Endothelial cell of umbilical vein (primary cell): ENCODE measurements around the gene MRPS35. TPM values are rescaled to one million over a fixed set of nuclear protein-coding genes. Genes with fewer than 3 reads are reported as not detected.

Experiments used
- BruUV-seq: library from RNA; stranded (reverse); fragments of 400-500 nt; replicated peaks from 2 replicates; lab custom pipeline; 2021; lab: Mats Ljungman, UMichigan
- CTCF ChIA-PET: fragments of 300-600, 350-600 bp; sonication (Branson Sonifier 250); formaldehyde crosslinking; loops from one replicate; lab custom pipeline; 2021; ENCODE audit warnings: antibody characterized with exemption, inconsistent platforms; lab: Charles Lee
- POLR2A ChIA-PET: fragments of 300-600, 350-600 bp; sonication (Branson Sonifier 250); formaldehyde crosslinking; loops from one replicate; lab custom pipeline; 2021; ENCODE audit warnings: antibody characterized with exemption, inconsistent platforms; lab: Charles Lee
- DNase-seq: peaks from one replicate; pipeline ENCODE4 v3.0.0-alpha.2; 2011; ENCODE audit warnings: low read depth, low spot score
- FAIRE-seq: peaks from 2 replicates; lab custom pipeline; 2011; peaks lifted over from hg19 to GRCh38; lab: Jason Lieb, UNC
- H2AFZ ChIP-seq: 2 replicates; pipeline ENCODE4 v1.6.0; 2012; ENCODE audit warnings: low read depth, low read length, control low read depth, inconsistent platforms
- H3K27ac ChIP-seq: 2 replicates; pipeline ENCODE4 v1.5.1; 2011; ENCODE audit warnings: low read depth, mild to moderate bottlenecking, control low read depth, low read length, moderate library complexity; ENCODE audit not compliant: insufficient read depth
- H3K27me3 ChIP-seq, 2 experiments: 2 replicates each; pipeline versions ENCODE4 v1.6.0 to v1.6.1; 2011; ENCODE audit warnings: low read length in 2 of 2, mixed read lengths in 1 of 2; ENCODE audit not compliant: control insufficient read depth in 2 of 2, insufficient read depth in 2 of 2
- H3K36me3 ChIP-seq, 2 experiments: 2 replicates in 1 of 2; 3 replicates in 1 of 2; pipeline ENCODE4 v1.5.1; 2011; ENCODE audit warnings: low read length in 2 of 2, mild to moderate bottlenecking in 1 of 2, moderate library complexity in 1 of 2; ENCODE audit not compliant: control insufficient read depth in 2 of 2, insufficient read depth in 2 of 2; ENCODE audit errors: extremely low read depth in 1 of 2
- H3K4me1 ChIP-seq: 3 replicates; pipeline ENCODE4 v1.5.1; 2011; ENCODE audit warnings: mild to moderate bottlenecking, low read length; ENCODE audit not compliant: control insufficient read depth, insufficient read depth; ENCODE audit errors: extremely low read depth
- H3K4me2 ChIP-seq: 2 replicates; pipeline ENCODE4 v1.6.1; 2011; ENCODE audit warnings: low read length, control low read depth, mixed read lengths; ENCODE audit not compliant: insufficient read depth
- H3K4me3 ChIP-seq, 3 experiments: fragments of 200-600 bp in 1 of 3; sonication (generic), shearing (Covaris generic) in 1 of 3; replicated peaks in 1 of 3; 2 replicates each; pipeline ENCODE4 v1.5.1; 2011 to 2016; ENCODE audit warnings: control low read depth in 3 of 3, low read length in 3 of 3, mild to moderate bottlenecking in 2 of 3, inconsistent platforms in 1 of 3, low read depth in 1 of 3, moderate library complexity in 1 of 3; ENCODE audit not compliant: insufficient read depth in 1 of 3
- H3K79me2 ChIP-seq: 2 replicates; pipeline ENCODE4 v1.6.0; 2012; ENCODE audit warnings: low read length, inconsistent platforms; ENCODE audit not compliant: control insufficient read depth, insufficient read depth
- H3K9ac ChIP-seq: replicated peaks from 2 replicates; pipeline ENCODE3; 2011; ENCODE audit warnings: low read length, control low read depth; ENCODE audit not compliant: insufficient read depth; ENCODE audit errors: extremely low read depth
- H3K9me1 ChIP-seq: replicated peaks from 3 replicates; pipeline ENCODE4 v1.6.0; 2011; ENCODE audit warnings: mild to moderate bottlenecking, low read length; ENCODE audit not compliant: control insufficient read depth, insufficient read depth; ENCODE audit errors: extremely low read depth
- H3K9me3 ChIP-seq: replicated peaks from 2 replicates; pipeline ENCODE4 v1.5.1; 2012; ENCODE audit warnings: low read length, inconsistent platforms; ENCODE audit not compliant: control insufficient read depth, insufficient read depth
- H4K20me1 ChIP-seq: replicated peaks from 2 replicates; pipeline ENCODE3; 2011; ENCODE audit warnings: mild to moderate bottlenecking, low read length; ENCODE audit not compliant: control insufficient read depth, insufficient read depth; ENCODE audit errors: extremely low read depth
- CTCF ChIP-seq, 2 donors: IDR thresholded peaks; 1 replicate in 1 of 2; 2 replicates in 1 of 2; pipeline ENCODE4 v1.5.1; 2011; ENCODE audit warnings: low read length in 2 of 2, mild to moderate bottlenecking in 2 of 2, moderate library complexity in 2 of 2, control low read depth in 1 of 2, inconsistent platforms in 1 of 2, low read depth in 1 of 2; ENCODE audit not compliant: insufficient read depth in 1 of 2; ENCODE audit errors: extremely low read depth in 1 of 2
- EZH2 ChIP-seq: IDR thresholded peaks from 2 replicates; pipeline ENCODE4 v1.6.1; 2012; ENCODE audit warnings: borderline replicate concordance, low read depth, mild to moderate bottlenecking, moderate library complexity, low read length, inconsistent platforms; ENCODE audit not compliant: severe bottlenecking
- FOS ChIP-seq: IDR thresholded peaks from 2 replicates; pipeline ENCODE4 v1.6.1; 2011; ENCODE audit warnings: mild to moderate bottlenecking, low read length, moderate library complexity, borderline replicate concordance; ENCODE audit not compliant: insufficient read depth
- GATA2 ChIP-seq: IDR thresholded peaks from 2 replicates; pipeline ENCODE4 v1.7.0; 2011; ENCODE audit warnings: low read depth, mild to moderate bottlenecking, moderate library complexity, mixed read lengths, low read length; ENCODE audit not compliant: insufficient read length, insufficient read depth
- JUN ChIP-seq: IDR thresholded peaks from 2 replicates; pipeline ENCODE4 v1.6.1; 2011; ENCODE audit warnings: borderline replicate concordance, low read depth; ENCODE audit not compliant: insufficient read length, insufficient read depth
- MAX ChIP-seq: IDR thresholded peaks from 2 replicates; pipeline ENCODE4 v1.6.1; 2011; ENCODE audit not compliant: insufficient read depth, insufficient read length
- MYC ChIP-seq: IDR thresholded peaks from one replicate; pipeline ENCODE4 v1.6.1; 2011; ENCODE audit warnings: mild to moderate bottlenecking, low read depth, low read length
- POLR2A ChIP-seq: IDR thresholded peaks from 2 replicates; pipeline ENCODE4 v1.6.1; 2012; ENCODE audit warnings: low read depth, mild to moderate bottlenecking, control low read depth, low read length
- POLR2AphosphoS5 ChIP-seq: IDR thresholded peaks from 2 replicates; pipeline ENCODE4 v1.6.1; 2012; ENCODE audit warnings: low read depth, mild to moderate bottlenecking, control low read depth, low read length, moderate library complexity; ENCODE audit not compliant: insufficient read depth
- dilution Hi-C: fragments of 300-500 bp; cut with MboI; formaldehyde crosslinking; loops from one replicate; pipeline ENCODE4 v1.15.0; 2019; ENCODE audit warnings: low sequenced_read_pairs; ENCODE audit not compliant: extremely low pct_ligation_motif_present
- intact Hi-C: fragments of 100-400 bp; cut with micrococcal nuclease; formaldehyde crosslinking; loops from one replicate; pipeline ENCODE4 v1.10.0; 2022
- polyA plus RNA-seq, 4 experiments: library from polyadenylated mRNA; depleted of rRNA in 3 of 4; stranded (reverse) in 3 of 4; unstranded in 1 of 4; fragments of >200 nt; gene quantifications; 2 replicates each; pipeline versions ENCODE4 v1.2.1 to v1.2.3, GENCODE V29; 2011 to 2012; ENCODE audit warnings: missing spikeins in 1 of 4
- total RNA-seq: library from RNA; stranded (reverse); gene quantifications from 2 replicates; pipeline ENCODE4 v1.2.3, GENCODE V29; 2021

Gene MRPS35
- total and polyA plus RNA-seq, 2 donors (not counting 3 experiments of a cell fraction or from before 2014, with no cell fraction given): 22.7 to 38.6 TPM

DNA sequence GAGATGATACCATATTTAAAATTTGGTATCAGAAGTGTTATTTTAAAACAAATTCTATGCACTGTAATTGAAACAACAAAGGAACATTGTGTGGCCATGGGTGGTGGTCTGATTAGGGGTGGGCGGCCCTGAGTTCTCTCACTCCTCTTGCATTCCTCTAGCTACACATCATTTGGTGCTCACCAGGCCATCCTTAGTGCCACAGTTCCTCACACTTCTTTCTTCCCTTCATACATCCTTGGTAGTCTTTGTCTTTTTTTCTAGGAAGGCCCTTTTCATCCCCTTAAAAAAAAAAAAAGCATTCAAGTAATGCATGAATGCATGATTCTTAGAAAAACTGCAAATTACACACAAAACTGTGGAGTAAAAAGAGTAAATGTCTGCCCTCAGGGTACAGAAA is 71.8 kb downstream of the MRPS35 start:
- TF ChIP-seq CTCF (IDR thresholded peaks at IDR 0.05; ENCODE audit: extremely low read depth in 1 of 2, insufficient read depth in 1 of 2, low read depth in 1 of 2, low read length in 2 of 2): no peak
- no peak for TF ChIP-seq JUN
- TF ChIP-seq EZH2: no peak
- no peak for TF ChIP-seq POLR2A
- no peak for TF ChIP-seq GATA2
- no peak for TF ChIP-seq MAX
- no peak for TF ChIP-seq FOS
- no peak for TF ChIP-seq POLR2AphosphoS5
- no peak for TF ChIP-seq MYC
- no peak overlapping the region for H3K27ac ChIP-seq
- FAIRE-seq (no peak), DNase-seq (no peak)
- ChIA-PET POLR2A (no interaction called here), CTCF (interaction anchor here (0.7 to 1.3 kb wide), 2 partner anchors 39 to 437 kb away, joined by 3 to 4 read pairs; no protein-coding TSS in a partner anchor)
- H3K27me3 ChIP-seq: no peaks in the 10 kb centered on the region
- no peak overlapping the region for H3K4me2 ChIP-seq
- H3K36me3 ChIP-seq: no peaks in the 10 kb centered on the region
- peaks cover 51% of the 10 kb centered on the region for H3K79me2 ChIP-seq
- no peaks in the 10 kb centered on the region for H3K9me3 ChIP-seq
- H3K4me3 ChIP-seq: no peak overlapping the region
- H3K9me1 ChIP-seq: no peaks in the 10 kb centered on the region
- BruUV-seq: no TSS peak
- peaks cover 33% of the 10 kb centered on the region for H3K4me1 ChIP-seq
- no peak overlapping the region for H2AFZ ChIP-seq
- no peak overlapping the region for H3K9ac ChIP-seq
- no peaks in the 10 kb centered on the region for H4K20me1 ChIP-seq
- intact Hi-C loops (no loop called here), dilution Hi-C loops (no loop called here)
